ENCODE data around the gene CXCL10.

DNA sequence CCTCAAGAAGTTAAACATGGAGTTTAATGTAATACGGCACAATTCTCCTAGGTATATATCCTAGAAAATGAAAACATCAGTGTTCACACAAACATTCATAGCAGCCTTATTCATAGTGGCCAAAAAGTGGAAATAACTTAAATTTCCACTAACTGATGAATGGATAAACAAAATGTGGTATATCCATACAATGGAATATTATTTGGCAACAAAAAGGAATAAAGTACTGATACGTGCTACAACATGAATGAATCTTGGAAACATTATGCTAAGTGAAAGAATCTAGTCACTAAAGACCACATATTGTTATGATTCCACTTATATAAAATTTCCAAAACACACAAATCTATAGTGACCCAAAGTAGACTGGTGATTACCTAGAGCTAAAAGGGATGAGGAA is 47.1 kb downstream of the CXCL10 start:
- TF ChIP-seq, protein P1, sequence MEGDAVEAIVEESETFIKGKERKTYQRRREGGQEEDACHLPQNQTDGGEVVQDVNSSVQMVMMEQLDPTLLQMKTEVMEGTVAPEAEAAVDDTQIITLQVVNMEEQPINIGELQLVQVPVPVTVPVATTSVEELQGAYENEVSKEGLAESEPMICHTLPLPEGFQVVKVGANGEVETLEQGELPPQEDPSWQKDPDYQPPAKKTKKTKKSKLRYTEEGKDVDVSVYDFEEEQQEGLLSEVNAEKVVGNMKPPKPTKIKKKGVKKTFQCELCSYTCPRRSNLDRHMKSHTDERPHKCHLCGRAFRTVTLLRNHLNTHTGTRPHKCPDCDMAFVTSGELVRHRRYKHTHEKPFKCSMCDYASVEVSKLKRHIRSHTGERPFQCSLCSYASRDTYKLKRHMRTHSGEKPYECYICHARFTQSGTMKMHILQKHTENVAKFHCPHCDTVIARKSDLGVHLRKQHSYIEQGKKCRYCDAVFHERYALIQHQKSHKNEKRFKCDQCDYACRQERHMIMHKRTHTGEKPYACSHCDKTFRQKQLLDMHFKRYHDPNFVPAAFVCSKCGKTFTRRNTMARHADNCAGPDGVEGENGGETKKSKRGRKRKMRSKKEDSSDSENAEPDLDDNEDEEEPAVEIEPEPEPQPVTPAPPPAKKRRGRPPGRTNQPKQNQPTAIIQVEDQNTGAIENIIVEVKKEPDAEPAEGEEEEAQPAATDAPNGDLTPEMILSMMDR (IDR thresholded peaks at IDR 0.05): no peak
- no peak for TF ChIP-seq POLR2A (IDR thresholded peaks at IDR 0.05)
